Ovary (tissue), 9 donors: Measurements from ENCODE around the gene HRH2. TPM values are rescaled to one million over a fixed set of nuclear protein-coding genes. Genes with fewer than 3 reads are reported as not detected.

ENCODE experiments used
- DNase-seq, 5 donors: peaks; one replicate each; pipeline ENCODE4 v3.0.0-alpha.2; 2019 to 2020
- H3K27ac ChIP-seq, 2 donors: fragments of 200-600 bp; one replicate each; pipeline versions ENCODE4 v1.5.1 to v1.8.0; 2019 to 2022
- H3K27me3 ChIP-seq: fragments of 200-600 bp; one replicate; pipeline ENCODE4 v1.8.0; 2022
- H3K36me3 ChIP-seq: fragments of 200-600 bp; sonication (generic); one replicate; pipeline ENCODE4 v1.5.1; 2019
- H3K4me1 ChIP-seq: one replicate; pipeline ENCODE4 v1.8.1; 2013; ENCODE audit warnings: mild to moderate bottlenecking, moderate library complexity; ENCODE audit not compliant: insufficient read depth
- H3K4me3 ChIP-seq: fragments of 200-600 bp; sonication (generic); one replicate; pipeline ENCODE4 v1.5.1; 2017
- H3K9me3 ChIP-seq, 2 donors: fragments of 200-600 bp in 1 of 2; sonication (generic) in 1 of 2; one replicate each; pipeline versions ENCODE4 v1.5.1 to v1.8.1; 2013 to 2019; ENCODE audit warnings: mild to moderate bottlenecking in 1 of 2, moderate library complexity in 1 of 2
- EP300 ChIP-seq: sonication (generic); formaldehyde crosslinking; IDR thresholded peaks from one replicate; pipeline ENCODE4 v1.6.1; 2017; ENCODE audit warnings: antibody characterized with exemption
- POLR2A ChIP-seq: fragments of 450-650 bp; IDR thresholded peaks from one replicate; pipeline ENCODE4 v1.6.1; 2017; ENCODE audit warnings: antibody characterized with exemption, mild to moderate bottlenecking, moderate library complexity
- WGBS, 3 donors: extraction: QIAGEN DNeasy Blood & Tissue Kit in 1 of 3; methylation state at CpG; one replicate each; pipeline versions ENCODE4 v1.1.5 to v1.1.7; 2013 to 2017; 5-methylcytosine and 5-hydroxymethylcytosine counted together
- intact Hi-C, 4 donors: fragments of 100-400 bp; cut with DNase I; formaldehyde crosslinking; loops; one replicate each; pipeline versions ENCODE4 v1.11.0 to v1.15.1; 2022 to 2023
- polyA plus RNA-seq, 2 donors: library from polyadenylated mRNA; stranded (reverse); fragments of 200-250 nt in 1 of 2; fragments of 350-450 nt in 1 of 2; fragmentation: Illumina TruSeq in 1 of 2; extraction: RNeasy Lipid Tissue Mini Kit (QIAGEN cat#74804) in 1 of 2; gene quantifications; one replicate each; pipeline ENCODE4 v1.2.3, GENCODE V29; 2013 to 2014
- total RNA-seq, 7 donors: library from RNA; depleted of rRNA in 2 of 7; stranded (reverse); fragments of >200 nt in 2 of 7; fragmentation: NEBNext Ultra II Directional in 3 of 7; extraction: Animal tissue kit (Norgen Biotek cat#: 25700) in 3 of 7; gene quantifications; one replicate each; pipeline versions ENCODE4 v1.1.0 to v1.2.4, GENCODE V29; 2016 to 2023
- TF ChIP-seq, protein P1 (sequence below), 3 donors: fragments of 450-650 bp in 2 of 3; fragments of 200-600 bp in 1 of 3; IDR thresholded peaks; one replicate each; pipeline versions ENCODE4 v1.5.1 to v1.8.0; 2016 to 2022; ENCODE audit warnings: antibody characterized with exemption in 3 of 3, mild to moderate bottlenecking in 1 of 3
- donor health status: DM: no; HTN: no; CAD: no; lungs with moderate emphysema.
- donor health status: DM: no; HTN: no; CAD: no.
- donor health status: Bipolar disorder and iron deficiency.
- donor health status: DM: yes; HTN: yes; CAD: no.
- donor health status: DM: no; HTN: no; CAD: no.
- donor health status: DM: yes; HTN: yes; CAD: no.

Gene HRH2
- total and polyA plus RNA-seq, 9 donors, result 0.23 to 3.3 (median 1.2) TPM

- no peaks in the 10 kb centered on the region for H3K27me3 ChIP-seq
- TF ChIP-seq, protein P1, sequence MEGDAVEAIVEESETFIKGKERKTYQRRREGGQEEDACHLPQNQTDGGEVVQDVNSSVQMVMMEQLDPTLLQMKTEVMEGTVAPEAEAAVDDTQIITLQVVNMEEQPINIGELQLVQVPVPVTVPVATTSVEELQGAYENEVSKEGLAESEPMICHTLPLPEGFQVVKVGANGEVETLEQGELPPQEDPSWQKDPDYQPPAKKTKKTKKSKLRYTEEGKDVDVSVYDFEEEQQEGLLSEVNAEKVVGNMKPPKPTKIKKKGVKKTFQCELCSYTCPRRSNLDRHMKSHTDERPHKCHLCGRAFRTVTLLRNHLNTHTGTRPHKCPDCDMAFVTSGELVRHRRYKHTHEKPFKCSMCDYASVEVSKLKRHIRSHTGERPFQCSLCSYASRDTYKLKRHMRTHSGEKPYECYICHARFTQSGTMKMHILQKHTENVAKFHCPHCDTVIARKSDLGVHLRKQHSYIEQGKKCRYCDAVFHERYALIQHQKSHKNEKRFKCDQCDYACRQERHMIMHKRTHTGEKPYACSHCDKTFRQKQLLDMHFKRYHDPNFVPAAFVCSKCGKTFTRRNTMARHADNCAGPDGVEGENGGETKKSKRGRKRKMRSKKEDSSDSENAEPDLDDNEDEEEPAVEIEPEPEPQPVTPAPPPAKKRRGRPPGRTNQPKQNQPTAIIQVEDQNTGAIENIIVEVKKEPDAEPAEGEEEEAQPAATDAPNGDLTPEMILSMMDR (IDR thresholded peaks at IDR 0.05), result no peak
- TF ChIP-seq POLR2A, result no peak
- no peak for TF ChIP-seq EP300
- H3K27ac ChIP-seq, result no peak overlapping the region
- intact Hi-C loops, result no loop called here
- H3K4me1 ChIP-seq, result no peaks in the 10 kb centered on the region
- no peaks in the 10 kb centered on the region for H3K9me3 ChIP-seq
- WGBS, 3 donors, result 74 to 82% (median 76%) methylated on average over 11 of the region's 11 CpGs
- DNase-seq, result no peak
- H3K4me3 ChIP-seq, result no peak overlapping the region
- no peaks in the 10 kb centered on the region for H3K36me3 ChIP-seq
Measured at GRCh38 chr5:175735701-175736100, 77.8 kb downstream of the HRH2 start.

GRCh38 chr5:175736652-175737051 lies 78.8 kb downstream of the HRH2 start:
- 62 to 86% (median 69%) methylated on average over 2 to 4 of the region's 4 CpGs for WGBS, 3 donors
- H3K36me3 ChIP-seq, result no peaks in the 10 kb centered on the region
- no peaks in the 10 kb centered on the region for H3K4me1 ChIP-seq
- no peak overlapping the region for H3K27ac ChIP-seq
- DNase-seq, result no peak
- H3K4me3 ChIP-seq, result no peak overlapping the region
- H3K9me3 ChIP-seq, result no peaks in the 10 kb centered on the region
- no peak for TF ChIP-seq EP300
- no peaks in the 10 kb centered on the region for H3K27me3 ChIP-seq
- intact Hi-C loops, result no loop called here

DNA sequence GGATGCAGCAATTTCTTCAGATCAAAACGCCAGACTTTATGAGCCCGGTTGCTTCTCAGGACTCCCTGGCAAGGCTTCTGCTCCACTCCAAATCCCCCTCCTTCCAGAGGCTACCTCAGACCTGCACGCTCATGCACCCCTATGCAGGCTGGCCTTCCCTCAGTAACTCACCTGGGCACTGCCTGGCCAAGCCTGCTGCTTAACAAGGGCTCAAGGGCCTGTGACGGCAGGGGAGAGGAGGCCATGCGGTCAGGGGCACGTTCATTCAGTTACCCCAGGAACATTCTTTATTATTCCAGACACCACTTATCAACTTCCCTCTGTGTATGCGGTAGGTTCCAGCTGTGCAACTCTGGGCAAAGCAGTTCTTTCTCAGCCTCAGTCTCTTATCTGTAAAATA lies 79.6 kb downstream of the HRH2 start:
- H3K4me1 ChIP-seq, result no peaks in the 10 kb centered on the region
- no peaks in the 10 kb centered on the region for H3K9me3 ChIP-seq
- intact Hi-C loops, result no loop called here
- H3K27me3 ChIP-seq, result no peaks in the 10 kb centered on the region
- H3K36me3 ChIP-seq, result no peaks in the 10 kb centered on the region
- TF ChIP-seq POLR2A (no peak), EP300 (no peak)
- TF ChIP-seq, protein P1 (IDR thresholded peaks at IDR 0.05), result no peak
- H3K27ac ChIP-seq, result no peak overlapping the region
- 56 to 65% (median 58%) methylated on average over 6 to 7 of the region's 7 CpGs for WGBS, 3 donors
- no peak for DNase-seq
- no peak overlapping the region for H3K4me3 ChIP-seq

- H3K4me3 ChIP-seq, result no peak overlapping the region
- 83 to 85% (median 84%) methylated on average over 4 of the region's 4 CpGs for WGBS, 3 donors
- H3K27ac ChIP-seq, result no peak overlapping the region
- TF ChIP-seq EP300 (no peak), POLR2A (no peak)
- TF ChIP-seq, protein P1 (IDR thresholded peaks at IDR 0.05), result no peak
- intact Hi-C loops, result no loop called here
- no peaks in the 10 kb centered on the region for H3K36me3 ChIP-seq
- no peaks in the 10 kb centered on the region for H3K27me3 ChIP-seq
- no peak for DNase-seq
- no peaks in the 10 kb centered on the region for H3K9me3 ChIP-seq
- H3K4me1 ChIP-seq, result no peaks in the 10 kb centered on the region
Measured at GRCh38 chr5:175738126-175738525, 80.3 kb downstream of the HRH2 start.

GRCh38 chr5:175738602-175739133 lies 80.8 kb downstream of the HRH2 start:
- 70 to 83% (median 70%) methylated on average over 14 of the region's 14 CpGs for WGBS, 3 donors
- Histone ChIP-seq H3K36me3 (no peaks in the 10 kb centered on the region), H3K4me1 (no peaks in the 10 kb centered on the region), H3K27ac (no peak overlapping the region), H3K27me3 (no peaks in the 10 kb centered on the region), H3K9me3 (no peaks in the 10 kb centered on the region), H3K4me3 (no peak overlapping the region)
- TF ChIP-seq, protein P1 (IDR thresholded peaks at IDR 0.05), result no peak
- TF ChIP-seq POLR2A, result no peak
- TF ChIP-seq EP300, result no peak
- intact Hi-C loops, result no loop called here
- no peak for DNase-seq
